GM12872 (cell line): ENCODE measurements around the gene SEPTIN5.

Source experiments
- TF ChIP-seq, protein P1 (sequence below): IDR thresholded peaks from 3 replicates; pipeline ENCODE4 v1.5.1; 2011; ENCODE audit warnings: low read depth, mild to moderate bottlenecking, low read length, moderate library complexity; ENCODE audit not compliant: insufficient read depth

The SEPTIN5 gene

DNA sequence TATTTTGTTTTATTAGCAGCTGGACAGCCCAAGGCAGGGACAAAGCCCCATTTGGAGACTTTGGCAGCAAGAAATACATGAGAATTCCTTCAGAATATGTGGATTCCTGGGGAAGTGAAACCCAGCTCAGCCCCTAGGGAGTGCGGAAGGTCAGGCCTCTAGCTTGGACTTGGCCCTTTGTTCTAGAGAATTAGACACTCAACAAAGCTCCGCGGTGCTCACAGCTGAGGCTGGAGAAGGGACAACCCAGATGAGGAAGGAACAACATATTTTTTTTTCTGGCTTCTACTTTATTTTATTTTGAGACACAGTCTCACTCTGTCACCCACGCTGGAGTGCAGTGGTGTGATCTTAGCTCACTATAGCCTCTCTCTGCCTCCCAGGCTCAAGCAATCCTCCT, 44.7 kb upstream of the SEPTIN5 start:
- TF ChIP-seq, protein P1, sequence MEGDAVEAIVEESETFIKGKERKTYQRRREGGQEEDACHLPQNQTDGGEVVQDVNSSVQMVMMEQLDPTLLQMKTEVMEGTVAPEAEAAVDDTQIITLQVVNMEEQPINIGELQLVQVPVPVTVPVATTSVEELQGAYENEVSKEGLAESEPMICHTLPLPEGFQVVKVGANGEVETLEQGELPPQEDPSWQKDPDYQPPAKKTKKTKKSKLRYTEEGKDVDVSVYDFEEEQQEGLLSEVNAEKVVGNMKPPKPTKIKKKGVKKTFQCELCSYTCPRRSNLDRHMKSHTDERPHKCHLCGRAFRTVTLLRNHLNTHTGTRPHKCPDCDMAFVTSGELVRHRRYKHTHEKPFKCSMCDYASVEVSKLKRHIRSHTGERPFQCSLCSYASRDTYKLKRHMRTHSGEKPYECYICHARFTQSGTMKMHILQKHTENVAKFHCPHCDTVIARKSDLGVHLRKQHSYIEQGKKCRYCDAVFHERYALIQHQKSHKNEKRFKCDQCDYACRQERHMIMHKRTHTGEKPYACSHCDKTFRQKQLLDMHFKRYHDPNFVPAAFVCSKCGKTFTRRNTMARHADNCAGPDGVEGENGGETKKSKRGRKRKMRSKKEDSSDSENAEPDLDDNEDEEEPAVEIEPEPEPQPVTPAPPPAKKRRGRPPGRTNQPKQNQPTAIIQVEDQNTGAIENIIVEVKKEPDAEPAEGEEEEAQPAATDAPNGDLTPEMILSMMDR, result no peak

GRCh38 chr22:19671316-19671715, 43.0 kb upstream of the SEPTIN5 start:
- TF ChIP-seq, protein P1, result no peak

DNA sequence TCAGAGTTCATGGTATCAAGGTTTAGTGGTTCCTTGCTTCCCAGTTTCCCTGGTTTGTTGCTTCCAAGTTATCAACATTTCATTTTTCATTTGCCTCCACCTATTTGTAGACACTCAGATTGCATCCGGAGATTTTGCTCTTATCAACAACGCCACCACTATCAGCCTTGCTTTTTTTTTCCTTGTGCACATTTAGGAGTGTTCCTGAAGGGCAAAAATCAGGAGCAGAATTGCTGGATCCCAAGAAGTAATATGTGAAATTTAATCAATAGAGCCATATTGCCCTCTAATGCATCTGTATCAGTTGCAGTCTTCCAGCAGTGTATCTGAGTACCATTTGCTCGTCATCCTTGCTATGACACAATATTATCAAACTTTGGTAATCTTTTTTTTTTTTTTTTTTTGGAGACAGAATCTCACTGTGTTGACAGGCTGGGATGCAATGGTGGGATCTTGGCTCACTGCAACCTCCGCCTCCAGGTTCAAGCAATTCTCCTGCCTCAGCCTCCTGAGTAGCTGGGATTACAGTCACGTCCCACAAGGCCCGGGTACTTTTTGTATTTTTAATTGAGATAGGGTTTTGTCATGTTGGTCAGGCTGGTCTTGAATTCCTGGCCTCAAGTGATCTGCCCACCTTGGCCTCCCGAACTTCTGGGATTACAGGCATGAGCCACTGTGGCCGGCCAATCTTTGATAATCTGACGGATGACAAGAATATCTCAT, 42.1 kb upstream of the SEPTIN5 start:
- TF ChIP-seq, protein P1, result no peak

DNA sequence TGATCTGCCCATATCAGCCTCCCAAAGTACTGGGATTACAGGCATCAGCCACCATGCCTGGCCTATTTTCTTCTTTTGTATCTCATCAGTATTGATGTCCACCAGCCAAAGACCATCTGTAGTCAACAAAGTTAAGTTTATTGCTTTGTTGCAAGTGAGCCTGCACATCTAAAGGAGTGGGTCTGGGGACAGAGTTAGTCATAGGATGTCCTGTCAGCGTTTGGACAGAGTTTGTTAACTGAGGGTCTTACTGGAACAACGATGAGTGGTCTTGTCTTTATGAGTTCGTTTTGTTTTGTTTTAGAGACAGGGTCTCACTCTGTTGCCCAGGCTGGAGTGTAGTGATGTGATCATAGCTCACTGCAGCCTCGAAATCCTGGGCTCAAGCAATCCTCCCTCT, 40.6 kb upstream of the SEPTIN5 start:
- TF ChIP-seq, protein P1, result no peak

- TF ChIP-seq, protein P1, result no peak
Measured at GRCh38 chr22:19674129-19674928, 40.0 kb upstream of the SEPTIN5 start.

GRCh38 chr22:19674929-19675253, 39.4 kb upstream of the SEPTIN5 start:
- TF ChIP-seq, protein P1, result no peak

- TF ChIP-seq, protein P1, result no peak
Measured at GRCh38 chr22:19675428-19675827, 38.9 kb upstream of the SEPTIN5 start.
